Neural progenitor cell (in vitro differentiated cells): Measurements from ENCODE around the gene TRABD2B. TPM values are rescaled to one million over a fixed set of nuclear protein-coding genes. Genes with fewer than 3 reads are reported as not detected.

Source experiments
- DNase-seq: peaks from one replicate; pipeline ENCODE4 v3.0.0-alpha.2; 2016; ENCODE audit warnings: low spot score
- H2AFZ ChIP-seq: fragments of 200-600 bp; sonication (generic); replicated peaks from 2 replicates; pipeline ENCODE4 v1.6.1; 2016; ENCODE audit warnings: antibody characterized with exemption
- H3F3A ChIP-seq: fragments of 200-600 bp; sonication (generic); 2 replicates; pipeline ENCODE4 v1.6.1; 2016; ENCODE audit warnings: antibody characterized with exemption, low read depth
- H3K27ac ChIP-seq: fragments of 200-600 bp; sonication (generic); 2 replicates; pipeline ENCODE4 v1.5.1; 2016; ENCODE audit warnings: mild to moderate bottlenecking
- H3K27me3 ChIP-seq: fragments of 200-600 bp; sonication (generic); 2 replicates; pipeline ENCODE4 v1.6.1; 2016; ENCODE audit warnings: mild to moderate bottlenecking, moderate library complexity
- H3K36me3 ChIP-seq: fragments of 200-600 bp; sonication (generic); 2 replicates; pipeline ENCODE4 v1.5.1; 2016
- H3K4me1 ChIP-seq: fragments of 200-600 bp; sonication (generic); 2 replicates; pipeline ENCODE4 v1.6.1; 2016; ENCODE audit warnings: mixed run types
- H3K4me2 ChIP-seq: fragments of 200-600 bp; sonication (generic); 2 replicates; pipeline ENCODE4 v1.6.1; 2016
- H3K4me3 ChIP-seq: fragments of 200-600 bp; sonication (generic); 2 replicates; pipeline ENCODE4 v1.5.1; 2016
- H3K79me2 ChIP-seq: fragments of 200-600 bp; sonication (generic); 2 replicates; pipeline ENCODE4 v1.6.1; 2016; ENCODE audit warnings: low read depth
- H3K9ac ChIP-seq: fragments of 200-600 bp; sonication (generic); 2 replicates; pipeline ENCODE4 v1.6.1; 2016
- H3K9me3 ChIP-seq: fragments of 200-600 bp; sonication (generic); 2 replicates; pipeline ENCODE4 v1.5.1; 2016; ENCODE audit warnings: low read depth
- H4K20me1 ChIP-seq: fragments of 200-600 bp; sonication (generic); 2 replicates; pipeline ENCODE4 v1.6.1; 2016; ENCODE audit warnings: low read depth
- H3K27ac Mint-ChIP-seq: 3 replicates; pipeline ENCODE4 v1.8.0; 2021; ENCODE audit warnings: mixed read lengths
- H3K27me3 Mint-ChIP-seq: 2 replicates; pipeline ENCODE4 v1.8.0; 2022; ENCODE audit warnings: low read depth, mild to moderate bottlenecking, inconsistent platforms, moderate library complexity, mixed read lengths; ENCODE audit not compliant: insufficient read depth
- H3K36me3 Mint-ChIP-seq: 3 replicates; pipeline ENCODE4 v1.8.0; 2021; ENCODE audit warnings: mixed read lengths
- H3K4me1 Mint-ChIP-seq: 3 replicates; pipeline ENCODE4 v1.8.0; 2021; ENCODE audit warnings: mixed read lengths
- H3K4me3 Mint-ChIP-seq: 3 replicates; pipeline ENCODE4 v1.8.0; 2021; ENCODE audit warnings: mild to moderate bottlenecking, moderate library complexity, mixed read lengths
- H3K9me3 Mint-ChIP-seq: 3 replicates; pipeline ENCODE4 v1.8.0; 2020; ENCODE audit warnings: mixed read lengths
- CTCF ChIP-seq: fragments of 200-600 bp; sonication (generic); IDR thresholded peaks from 2 replicates; pipeline ENCODE4 v1.5.1; 2017; ENCODE audit warnings: antibody characterized with exemption, mild to moderate bottlenecking
- EZH2 ChIP-seq: fragments of 200-600 bp; sonication (generic); IDR thresholded peaks from 2 replicates; pipeline ENCODE4 v1.6.1; 2017; ENCODE audit warnings: antibody characterized with exemption, mild to moderate bottlenecking, moderate library complexity
- EZH2phosphoT487 ChIP-seq: fragments of 200-600 bp; sonication (generic); IDR thresholded peaks from 2 replicates; pipeline ENCODE4 v1.6.1; 2017; ENCODE audit warnings: antibody characterized with exemption
- total RNA-seq: library from RNA; depleted of rRNA; stranded (reverse); fragments of >200 nt; gene quantifications from 2 replicates; pipeline ENCODE4 v1.2.3, GENCODE V29; 2015; ENCODE audit warnings: low replicate concordance

TRABD2B gene
- total RNA-seq, 1 donor from 2014 or later = 0.09 TPM

GRCh38 chr1:47725511-47725991 lies 271.6 kb downstream of the TRABD2B start:
- H3K4me3 ChIP-seq = peak overlapping the region; percentile 36
- H3K4me1 ChIP-seq = peaks cover 8% of the 10 kb centered on the region
- peaks cover 79% of the 10 kb centered on the region for H3K27me3 ChIP-seq
- no peaks in the 10 kb centered on the region for H3K79me2 ChIP-seq
- H4K20me1 ChIP-seq = peaks cover 15% of the 10 kb centered on the region
- H3K27ac ChIP-seq = no peak overlapping the region
- H3K9ac ChIP-seq = no peak overlapping the region
- TF ChIP-seq EZH2 = peak; percentile 71
- TF ChIP-seq EZH2phosphoT487 = peak; percentile 38
- no peak for TF ChIP-seq CTCF
- Mint-ChIP-seq H3K36me3 (no peaks in the 10 kb centered on the region), H3K27ac (no peak overlapping the region), H3K4me3 (peak overlapping the region; percentile 69), H3K9me3 (no peaks in the 10 kb centered on the region), H3K4me1 (peaks cover 8% of the 10 kb centered on the region), H3K27me3 (peaks cover 56% of the 10 kb centered on the region)
- no peak overlapping the region for H2AFZ ChIP-seq
- peak; percentile 9 for DNase-seq
- H3K9me3 ChIP-seq = no peaks in the 10 kb centered on the region
- H3K4me2 ChIP-seq = peak overlapping the region; percentile 79
- H3F3A ChIP-seq = peaks cover 9% of the 10 kb centered on the region
- no peaks in the 10 kb centered on the region for H3K36me3 ChIP-seq

- Histone ChIP-seq H3K4me3 (peak overlapping the region; percentile 36), H3K27me3 (peaks cover 84% of the 10 kb centered on the region), H3K27ac (no peak overlapping the region), H3K79me2 (no peaks in the 10 kb centered on the region), H2AFZ (no peak overlapping the region), H3F3A (peaks cover 9% of the 10 kb centered on the region), H3K4me1 (peaks cover 8% of the 10 kb centered on the region), H3K36me3 (no peaks in the 10 kb centered on the region), H3K9ac (no peak overlapping the region), H4K20me1 (peaks cover 15% of the 10 kb centered on the region), H3K9me3 (no peaks in the 10 kb centered on the region), H3K4me2 (peak overlapping the region; percentile 79)
- H3K9me3 Mint-ChIP-seq = no peaks in the 10 kb centered on the region
- peaks cover 10% of the 10 kb centered on the region for H3K4me1 Mint-ChIP-seq
- no peak overlapping the region for H3K4me3 Mint-ChIP-seq
- peaks cover 56% of the 10 kb centered on the region for H3K27me3 Mint-ChIP-seq
- TF ChIP-seq EZH2phosphoT487 = peak; percentile 79
- peak; percentile 40 for TF ChIP-seq CTCF
- peak; percentile 86 for TF ChIP-seq EZH2
- no peaks in the 10 kb centered on the region for H3K36me3 Mint-ChIP-seq
- peak; percentile 64 for DNase-seq
- no peak overlapping the region for H3K27ac Mint-ChIP-seq
Measured at GRCh38 chr1:47725000-47725473, 272.1 kb downstream of the TRABD2B start.

- Histone ChIP-seq H4K20me1 (peaks cover 15% of the 10 kb centered on the region), H3K79me2 (no peaks in the 10 kb centered on the region), H3K36me3 (no peaks in the 10 kb centered on the region), H2AFZ (no peak overlapping the region), H3K27ac (no peak overlapping the region), H3K4me3 (peak overlapping the region; percentile 36), H3F3A (peaks cover 9% of the 10 kb centered on the region), H3K4me2 (peak overlapping the region; percentile 79), H3K27me3 (peaks cover 90% of the 10 kb centered on the region), H3K9me3 (no peaks in the 10 kb centered on the region), H3K9ac (no peak overlapping the region), H3K4me1 (peaks cover 8% of the 10 kb centered on the region)
- TF ChIP-seq EZH2 = no peak
- no peak for TF ChIP-seq EZH2phosphoT487
- TF ChIP-seq CTCF = no peak
- no peak for DNase-seq
- Mint-ChIP-seq H3K4me1 (peaks cover 11% of the 10 kb centered on the region), H3K27me3 (peaks cover 56% of the 10 kb centered on the region), H3K36me3 (no peaks in the 10 kb centered on the region), H3K27ac (no peak overlapping the region), H3K4me3 (no peak overlapping the region), H3K9me3 (no peaks in the 10 kb centered on the region)
Measured at GRCh38 chr1:47724432-47724999, 272.7 kb downstream of the TRABD2B start.
